Measurements from ENCODE around the gene LAMB2.

LAMB2 gene

GRCh38 chr3:49119036-49119435 lies 13.8 kb downstream of the LAMB2 start:
- peak overlapping the region; percentile 98 for H3K9ac ChIP-seq (ENCODE audit: low read depth, low read length)
- peaks cover 76% of the 10 kb centered on the region for H3K36me3 ChIP-seq (ENCODE audit: insufficient read depth, low read length)
- H3K9me3 ChIP-seq (replicated peaks; ENCODE audit: low read length), result no peaks in the 10 kb centered on the region
- H3K27me3 ChIP-seq (ENCODE audit: control insufficient read depth, insufficient read depth, low read length), result no peaks in the 10 kb centered on the region
- H3K4me1 ChIP-seq (ENCODE audit: control insufficient read depth, insufficient read depth, low read length), result peaks cover 16% of the 10 kb centered on the region
- H3K4me2 ChIP-seq (ENCODE audit: low read length), result peak overlapping the region; percentile 98
- peak overlapping the region; percentile 96 for H3K4me3 ChIP-seq (ENCODE audit: low read length)

DNA sequence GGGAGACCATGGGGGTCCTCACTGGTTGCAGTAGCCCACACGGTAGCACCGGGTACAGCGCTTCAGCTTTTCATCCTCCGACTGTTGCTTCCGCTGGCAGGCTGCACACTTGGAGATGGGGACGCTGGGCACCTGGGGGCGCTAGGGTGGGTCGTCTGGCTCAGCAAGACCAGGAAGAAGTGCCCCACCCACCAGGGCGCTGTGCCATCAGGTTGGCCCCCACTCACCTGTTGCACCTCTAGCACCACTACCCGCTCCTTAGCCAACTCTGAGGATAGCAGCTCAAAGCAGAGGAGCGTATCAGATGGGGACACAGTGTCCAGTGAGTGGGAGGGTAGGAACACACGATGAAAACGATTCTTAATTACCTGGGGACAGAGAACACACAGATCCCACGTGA lies 20.6 kb downstream of the LAMB2 start:
- no peaks in the 10 kb centered on the region for H3K4me1 ChIP-seq (ENCODE audit: control insufficient read depth, insufficient read depth, low read length)
- H3K4me3 ChIP-seq (ENCODE audit: low read length), result no peak overlapping the region
- no peak overlapping the region for H3K9ac ChIP-seq (ENCODE audit: low read depth, low read length)

GRCh38 chr3:49111347-49111746 lies 21.5 kb downstream of the LAMB2 start:
- H3K4me2 ChIP-seq (ENCODE audit: low read length), result no peak overlapping the region
- no peaks in the 10 kb centered on the region for H3K4me1 ChIP-seq (ENCODE audit: control insufficient read depth, insufficient read depth, low read length)
- H3K9me3 ChIP-seq (replicated peaks; ENCODE audit: low read length), result no peaks in the 10 kb centered on the region
- H3K4me3 ChIP-seq (ENCODE audit: low read length), result no peak overlapping the region
- H3K36me3 ChIP-seq (ENCODE audit: insufficient read depth, low read length), result peaks cover 71% of the 10 kb centered on the region
- no peaks in the 10 kb centered on the region for H3K27me3 ChIP-seq (ENCODE audit: control insufficient read depth, insufficient read depth, low read length)
- no peak overlapping the region for H3K9ac ChIP-seq (ENCODE audit: low read depth, low read length)

More for the DNA sequence above, 20.6 kb downstream of the LAMB2 start:
- H3K36me3 ChIP-seq (ENCODE audit: insufficient read depth, low read length), result peaks cover 79% of the 10 kb centered on the region
- H3K4me2 ChIP-seq (ENCODE audit: low read length), result no peak overlapping the region
- H3K27me3 ChIP-seq (ENCODE audit: control insufficient read depth, insufficient read depth, low read length), result no peaks in the 10 kb centered on the region
- no peaks in the 10 kb centered on the region for H3K9me3 ChIP-seq (replicated peaks; ENCODE audit: low read length)

DNA sequence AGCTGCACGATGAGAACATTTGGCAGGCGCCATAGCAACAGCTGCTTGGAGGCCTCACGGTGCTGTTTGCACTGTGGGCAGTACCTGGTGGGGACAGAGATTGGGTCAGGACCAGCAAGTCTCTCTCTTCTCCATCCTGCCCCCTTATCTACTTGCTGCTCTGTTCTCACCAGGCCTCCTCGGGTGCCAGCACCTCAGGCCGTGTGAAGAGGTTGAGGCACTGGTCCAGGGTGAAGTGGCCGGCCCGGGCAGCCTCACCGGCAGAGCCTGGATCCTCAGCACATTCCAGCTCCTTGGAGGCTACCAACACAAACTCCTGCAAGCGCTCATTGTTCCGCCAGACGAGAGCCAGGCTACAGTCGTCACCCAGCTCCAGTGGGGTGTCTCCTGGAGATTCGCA lies 22.1 kb downstream of the LAMB2 start:
- no peak overlapping the region for H3K9ac ChIP-seq (ENCODE audit: low read depth, low read length)
- peaks cover 68% of the 10 kb centered on the region for H3K36me3 ChIP-seq (ENCODE audit: insufficient read depth, low read length)
- no peaks in the 10 kb centered on the region for H3K4me1 ChIP-seq (ENCODE audit: control insufficient read depth, insufficient read depth, low read length)
- H3K4me3 ChIP-seq (ENCODE audit: low read length), result no peak overlapping the region
- H3K9me3 ChIP-seq (replicated peaks; ENCODE audit: low read length), result no peaks in the 10 kb centered on the region
- no peaks in the 10 kb centered on the region for H3K27me3 ChIP-seq (ENCODE audit: control insufficient read depth, insufficient read depth, low read length)
- H3K4me2 ChIP-seq (ENCODE audit: low read length), result no peak overlapping the region

DNA sequence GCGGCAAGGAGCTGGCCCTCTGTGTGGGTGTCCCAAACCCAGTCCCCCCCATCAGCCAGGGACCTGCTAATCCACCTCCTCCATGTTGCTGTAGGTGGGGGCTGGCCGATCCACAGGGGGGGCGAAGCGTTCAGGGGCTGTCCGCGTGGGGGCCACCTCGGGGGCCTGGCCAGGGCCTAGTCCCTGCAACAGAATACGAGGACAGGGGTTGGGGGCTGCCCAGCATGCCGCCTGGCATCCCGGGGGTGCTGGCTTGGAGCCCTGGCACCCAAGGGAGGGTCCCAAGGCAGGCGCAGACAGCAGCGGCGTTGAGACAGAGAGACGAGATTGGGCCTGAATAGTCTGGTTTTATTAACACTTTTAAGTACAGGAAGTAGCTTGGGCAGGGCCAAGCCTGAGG lies 24.5 kb downstream of the LAMB2 start:
- Histone ChIP-seq H3K4me1 (ENCODE audit: control insufficient read depth, insufficient read depth, low read length) (peaks cover 10% of the 10 kb centered on the region), H3K27me3 (ENCODE audit: control insufficient read depth, insufficient read depth, low read length) (no peaks in the 10 kb centered on the region), H3K4me2 (ENCODE audit: low read length) (no peak overlapping the region), H3K36me3 (ENCODE audit: insufficient read depth, low read length) (peaks cover 46% of the 10 kb centered on the region), H3K9ac (ENCODE audit: low read depth, low read length) (no peak overlapping the region), H3K4me3 (ENCODE audit: low read length) (no peak overlapping the region), H3K9me3 (replicated peaks; ENCODE audit: low read length) (no peaks in the 10 kb centered on the region)

GRCh38 chr3:49104427-49105291 lies 28.2 kb downstream of the LAMB2 start, which contains the start of gene QARS1:
Gene QARS1, minus strand, starts transcription at chr3:49104757. Its CDS starts 24 bp downstream, at chr3:49104733.
- Histone ChIP-seq H3K36me3 (ENCODE audit: insufficient read depth, low read length) (peaks cover 42% of the 10 kb centered on the region), H3K9ac (ENCODE audit: low read depth, low read length) (peak within 1 kb of the TSS; percentile 90), H3K27me3 (ENCODE audit: control insufficient read depth, insufficient read depth, low read length) (no peaks in the 10 kb centered on the region), H3K4me2 (ENCODE audit: low read length) (peak within 1 kb of the TSS; percentile 94), H3K4me1 (ENCODE audit: control insufficient read depth, insufficient read depth, low read length) (peaks cover 14% of the 10 kb centered on the region), H3K4me3 (ENCODE audit: low read length) (peak within 1 kb of the TSS; percentile 90), H3K9me3 (replicated peaks; ENCODE audit: low read length) (no peaks in the 10 kb centered on the region)

DNA sequence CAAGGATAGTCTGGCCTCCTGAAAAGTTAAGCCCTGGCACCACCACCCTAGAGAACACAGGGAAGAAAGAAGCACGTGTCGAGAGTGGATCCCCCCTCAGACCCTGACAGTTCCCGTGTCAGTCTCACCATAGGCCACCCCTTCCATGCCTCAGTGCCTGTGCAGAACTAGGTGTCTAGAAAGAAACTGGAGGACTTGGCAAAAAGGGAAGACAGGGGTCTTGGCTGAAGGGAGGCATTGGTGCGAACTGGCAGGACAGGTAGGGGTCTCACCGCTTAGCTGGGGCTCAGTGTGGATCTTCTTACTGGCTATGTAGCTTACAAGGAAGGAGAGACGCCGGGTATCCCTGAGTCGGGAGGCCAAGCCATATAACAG lies 28.8 kb downstream of the LAMB2 start:
- peak overlapping the region; percentile 90 for H3K4me3 ChIP-seq (ENCODE audit: low read length)
- H3K36me3 ChIP-seq (ENCODE audit: insufficient read depth, low read length), result peaks cover 42% of the 10 kb centered on the region
- no peaks in the 10 kb centered on the region for H3K9me3 ChIP-seq (replicated peaks; ENCODE audit: low read length)

DNA sequence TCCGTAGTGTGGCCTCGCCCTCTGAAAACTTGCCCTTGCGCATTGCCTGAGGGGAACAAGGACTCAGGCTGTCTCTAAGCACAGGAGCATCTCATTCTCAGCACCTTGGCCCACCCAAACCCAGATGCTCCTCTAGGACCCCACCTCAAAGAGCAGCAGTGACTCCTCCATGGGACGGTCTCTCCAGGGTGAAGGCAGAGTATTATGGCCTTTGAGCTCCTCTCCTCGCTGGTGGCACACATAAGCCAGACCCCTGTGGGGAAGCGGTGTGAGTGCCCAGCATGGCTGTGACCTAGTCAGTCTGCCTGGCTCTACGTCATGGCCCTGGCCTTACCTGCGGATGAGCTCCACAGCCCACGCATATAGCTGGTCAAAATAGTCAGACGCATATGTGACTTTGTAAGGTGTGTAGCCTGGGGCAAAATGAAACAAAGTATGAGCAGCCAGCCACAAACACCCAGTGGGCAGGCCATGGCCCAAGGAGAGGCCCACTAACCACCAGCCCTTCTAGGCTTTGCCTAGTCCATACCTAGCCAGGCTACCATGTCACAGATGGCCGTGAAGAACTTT lies 32.7 kb downstream of the LAMB2 start:
- Histone ChIP-seq H3K9me3 (replicated peaks; ENCODE audit: low read length) (no peaks in the 10 kb centered on the region), H3K4me2 (ENCODE audit: low read length) (no peak overlapping the region), H3K9ac (ENCODE audit: low read depth, low read length) (no peak overlapping the region), H3K4me3 (ENCODE audit: low read length) (no peak overlapping the region), H3K27me3 (ENCODE audit: control insufficient read depth, insufficient read depth, low read length) (no peaks in the 10 kb centered on the region), H3K36me3 (ENCODE audit: insufficient read depth, low read length) (peaks cover 53% of the 10 kb centered on the region), H3K4me1 (ENCODE audit: control insufficient read depth, insufficient read depth, low read length) (peaks cover 14% of the 10 kb centered on the region)

More for the DNA sequence above, 28.8 kb downstream of the LAMB2 start:
- H3K27me3 ChIP-seq (ENCODE audit: control insufficient read depth, insufficient read depth, low read length), result no peaks in the 10 kb centered on the region
- H3K9ac ChIP-seq (ENCODE audit: low read depth, low read length), result peak overlapping the region; percentile 90
- H3K4me1 ChIP-seq (ENCODE audit: control insufficient read depth, insufficient read depth, low read length), result peaks cover 14% of the 10 kb centered on the region
- H3K4me2 ChIP-seq (ENCODE audit: low read length), result peak overlapping the region; percentile 94

DNA sequence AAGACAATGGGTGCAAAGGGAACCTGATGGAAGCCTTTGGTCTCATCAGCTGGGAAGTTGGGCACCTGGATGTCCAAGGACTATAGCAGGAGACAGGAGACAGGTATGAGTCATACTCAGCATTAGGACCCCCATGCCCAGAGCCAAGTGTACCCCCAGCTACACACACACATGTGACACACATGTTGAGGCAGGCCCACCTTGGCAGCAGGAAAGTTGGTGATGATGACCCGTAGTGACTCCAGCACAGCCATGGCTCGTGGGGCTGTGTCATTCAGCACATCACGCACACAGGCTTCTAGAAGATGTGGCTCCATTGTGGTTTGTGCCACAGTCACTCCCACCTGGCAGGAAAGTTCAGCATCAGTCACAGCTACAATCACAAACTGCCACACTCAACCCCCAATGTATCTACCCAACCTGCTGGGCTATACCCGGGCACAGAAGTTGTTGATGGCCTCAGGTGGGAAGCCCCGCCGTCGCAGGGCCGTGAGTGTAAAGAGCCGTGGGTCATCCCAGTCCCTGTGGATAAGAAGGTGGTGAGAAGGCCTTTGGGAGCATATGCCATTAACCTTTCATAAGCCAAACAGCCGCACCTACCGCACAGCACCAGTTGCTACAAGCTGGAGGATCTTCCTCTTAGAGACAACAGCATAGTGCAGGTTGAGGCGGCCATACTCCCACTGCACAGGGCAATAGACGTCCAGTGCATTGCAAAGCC lies 33.8 kb downstream of the LAMB2 start:
- Histone ChIP-seq H3K9ac (ENCODE audit: low read depth, low read length) (no peak overlapping the region), H3K4me1 (ENCODE audit: control insufficient read depth, insufficient read depth, low read length) (peaks cover 18% of the 10 kb centered on the region), H3K27me3 (ENCODE audit: control insufficient read depth, insufficient read depth, low read length) (no peaks in the 10 kb centered on the region), H3K36me3 (ENCODE audit: insufficient read depth, low read length) (peaks cover 53% of the 10 kb centered on the region), H3K4me2 (ENCODE audit: low read length) (no peak overlapping the region), H3K9me3 (replicated peaks; ENCODE audit: low read length) (no peaks in the 10 kb centered on the region), H3K4me3 (ENCODE audit: low read length) (no peak overlapping the region)

- Histone ChIP-seq H3K36me3 (ENCODE audit: insufficient read depth, low read length) (peaks cover 53% of the 10 kb centered on the region), H3K4me1 (ENCODE audit: control insufficient read depth, insufficient read depth, low read length) (peaks cover 12% of the 10 kb centered on the region), H3K9me3 (replicated peaks; ENCODE audit: low read length) (no peaks in the 10 kb centered on the region), H3K27me3 (ENCODE audit: control insufficient read depth, insufficient read depth, low read length) (no peaks in the 10 kb centered on the region), H3K4me3 (ENCODE audit: low read length) (no peak overlapping the region), H3K4me2 (ENCODE audit: low read length) (no peak overlapping the region), H3K9ac (ENCODE audit: low read depth, low read length) (no peak overlapping the region)
Observed at GRCh38 chr3:49098429-49098828, 34.4 kb downstream of the LAMB2 start.
